ENCODE results near the gene HSP90AB1.
A peak's percentile ranks its signal among the peaks of the same experiment; 100 is the strongest.
"Not testable (repeated sequence)": the region's sequence is repeated elsewhere in the genome, so short reads cannot be mapped to it uniquely, and the experiment has no call there.

The HSP90AB1 gene

GRCh38 chr6:44222486-44223318, 24.2 kb upstream of the HSP90AB1 start:
- no peak for DNase-seq (ENCODE audit: low read depth in 2 of 2)

- no peak for DNase-seq (ENCODE audit: low read depth in 2 of 2)
These were observed 23.4 kb upstream of the HSP90AB1 start, which contains the start of gene SLC29A1 for GRCh38 chr6:44223319-44224028. TSS of gene SLC29A1 (plus strand) at chr6:44223595. CDS start at chr6:44227314, 3,719 bp downstream.

- no peak for DNase-seq (ENCODE audit: low read depth in 2 of 2)
These were observed 22.6 kb upstream of the HSP90AB1 start for GRCh38 chr6:44224029-44224964.

- DNase-seq (ENCODE audit: low read depth in 2 of 2) = no peak
These were observed 22.0 kb upstream of the HSP90AB1 start for GRCh38 chr6:44224965-44225305.

GRCh38 chr6:44225579-44226325, 21.1 kb upstream of the HSP90AB1 start:
- no peak for DNase-seq (ENCODE audit: low read depth in 2 of 2)

- DNase-seq (ENCODE audit: low read depth in 2 of 2) = no peak
These were observed 20.3 kb upstream of the HSP90AB1 start for GRCh38 chr6:44226368-44227147.

GRCh38 chr6:44227148-44227793, 19.6 kb upstream of the HSP90AB1 start:
- DNase-seq (ENCODE audit: low read depth in 2 of 2) = no peak

- no peak for DNase-seq (ENCODE audit: low read depth in 2 of 2)
These were observed 18.9 kb upstream of the HSP90AB1 start for GRCh38 chr6:44228031-44228430.

- no peak for DNase-seq (ENCODE audit: low read depth in 2 of 2)
These were observed 18.5 kb upstream of the HSP90AB1 start for GRCh38 chr6:44228433-44228832.

- no peak for DNase-seq (ENCODE audit: low read depth in 2 of 2)
These were observed 18.1 kb upstream of the HSP90AB1 start for GRCh38 chr6:44228836-44229235.

- no peak for DNase-seq (ENCODE audit: low read depth in 2 of 2)
These were observed 17.4 kb upstream of the HSP90AB1 start for GRCh38 chr6:44229376-44230033.

- DNase-seq (ENCODE audit: low read depth in 2 of 2) = no peak
These were observed 16.7 kb upstream of the HSP90AB1 start for GRCh38 chr6:44230034-44230675.

GRCh38 chr6:44231426-44231825, 15.5 kb upstream of the HSP90AB1 start:
- not testable (repeated sequence) for DNase-seq (ENCODE audit: low read depth in 2 of 2)

GRCh38 chr6:44232676-44233566, 14.0 kb upstream of the HSP90AB1 start:
- DNase-seq (ENCODE audit: low read depth in 2 of 2) = no peak

- no peak for DNase-seq (ENCODE audit: low read depth in 2 of 2)
These were observed 13.3 kb upstream of the HSP90AB1 start for GRCh38 chr6:44233567-44234100.

- peak in 1 of 2 experiments; percentile 49 for DNase-seq (ENCODE audit: low read depth in 2 of 2)
These were observed 12.5 kb upstream of the HSP90AB1 start for GRCh38 chr6:44234101-44235025.
